ENCODE data around the gene UBE2L5. TPM values are rescaled to one million over a fixed set of nuclear protein-coding genes. Genes with fewer than 3 reads are reported as not detected.

Gene UBE2L5
- total RNA-seq, 4 donors from 2014 or later: 0.66 to 0.75 TPM; not detected in 2

- TF ChIP-seq, protein P1, sequence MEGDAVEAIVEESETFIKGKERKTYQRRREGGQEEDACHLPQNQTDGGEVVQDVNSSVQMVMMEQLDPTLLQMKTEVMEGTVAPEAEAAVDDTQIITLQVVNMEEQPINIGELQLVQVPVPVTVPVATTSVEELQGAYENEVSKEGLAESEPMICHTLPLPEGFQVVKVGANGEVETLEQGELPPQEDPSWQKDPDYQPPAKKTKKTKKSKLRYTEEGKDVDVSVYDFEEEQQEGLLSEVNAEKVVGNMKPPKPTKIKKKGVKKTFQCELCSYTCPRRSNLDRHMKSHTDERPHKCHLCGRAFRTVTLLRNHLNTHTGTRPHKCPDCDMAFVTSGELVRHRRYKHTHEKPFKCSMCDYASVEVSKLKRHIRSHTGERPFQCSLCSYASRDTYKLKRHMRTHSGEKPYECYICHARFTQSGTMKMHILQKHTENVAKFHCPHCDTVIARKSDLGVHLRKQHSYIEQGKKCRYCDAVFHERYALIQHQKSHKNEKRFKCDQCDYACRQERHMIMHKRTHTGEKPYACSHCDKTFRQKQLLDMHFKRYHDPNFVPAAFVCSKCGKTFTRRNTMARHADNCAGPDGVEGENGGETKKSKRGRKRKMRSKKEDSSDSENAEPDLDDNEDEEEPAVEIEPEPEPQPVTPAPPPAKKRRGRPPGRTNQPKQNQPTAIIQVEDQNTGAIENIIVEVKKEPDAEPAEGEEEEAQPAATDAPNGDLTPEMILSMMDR (IDR thresholded peaks at IDR 0.05; ENCODE audit: low read depth): no peak
Measured at GRCh38 chr13:30408319-30409101, 13.8 kb upstream of the UBE2L5 start.

DNA sequence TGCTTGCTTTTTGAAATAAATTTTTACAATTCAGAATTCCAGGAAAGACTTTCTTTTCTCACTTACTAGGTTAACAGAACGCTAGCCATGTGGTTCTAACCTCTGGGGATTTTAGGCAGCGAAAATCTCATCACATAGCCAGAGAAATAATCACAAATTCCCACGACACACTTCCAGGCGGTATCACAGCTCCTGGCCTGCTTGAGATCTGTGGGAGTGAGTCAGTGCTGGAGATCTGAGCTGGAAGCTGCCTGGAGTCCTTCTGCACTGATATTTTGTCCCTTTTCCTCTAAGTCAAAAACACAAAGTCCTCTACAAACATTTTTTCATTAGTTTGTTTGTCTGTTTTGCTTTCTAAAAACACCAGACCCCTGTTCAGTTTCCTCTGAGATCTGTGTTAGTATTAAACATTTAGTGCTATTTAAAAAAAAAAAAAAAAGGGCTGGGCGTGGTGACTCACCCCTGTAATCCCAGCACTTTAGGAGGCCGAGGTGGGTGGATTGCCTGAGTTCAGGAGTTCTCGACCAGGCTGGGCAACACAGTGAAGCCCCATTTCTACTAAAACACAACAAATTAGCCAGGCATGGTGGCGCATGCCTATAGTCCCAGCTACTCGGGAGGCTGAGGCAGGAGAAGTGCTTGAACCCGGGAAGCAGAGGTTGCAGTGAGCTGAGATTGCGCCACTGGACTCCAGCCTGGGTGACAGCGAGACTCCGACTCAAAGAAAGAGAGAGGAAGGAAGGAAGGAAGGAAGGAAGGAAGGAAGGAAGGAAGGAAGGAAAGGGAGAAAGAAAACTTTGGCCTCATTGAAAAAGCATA is 12.2 kb upstream of the UBE2L5 start:
- TF ChIP-seq, protein P1 (IDR thresholded peaks at IDR 0.05; ENCODE audit: low read depth): no peak

DNA sequence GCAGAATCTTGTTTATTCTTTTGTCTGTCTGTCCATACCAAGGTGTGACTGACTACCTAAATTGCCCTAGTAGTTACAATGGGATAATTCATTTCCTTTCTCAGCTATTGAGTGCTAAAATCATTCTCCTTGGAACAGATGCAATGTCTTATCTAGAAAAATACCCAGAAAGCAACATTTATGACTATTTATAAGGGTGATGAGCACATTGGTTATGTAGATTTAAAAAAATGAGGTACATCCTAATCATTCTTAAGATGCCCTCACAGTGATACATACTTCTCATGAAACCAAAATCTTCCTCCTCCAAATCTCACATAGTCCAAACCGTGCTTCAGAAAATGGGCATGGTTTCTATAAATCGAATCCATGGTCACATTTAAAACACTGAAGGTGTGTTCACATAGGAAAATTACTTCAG is 11.6 kb upstream of the UBE2L5 start:
- TF ChIP-seq, protein P1 (IDR thresholded peaks at IDR 0.05; ENCODE audit: low read depth): no peak

DNA sequence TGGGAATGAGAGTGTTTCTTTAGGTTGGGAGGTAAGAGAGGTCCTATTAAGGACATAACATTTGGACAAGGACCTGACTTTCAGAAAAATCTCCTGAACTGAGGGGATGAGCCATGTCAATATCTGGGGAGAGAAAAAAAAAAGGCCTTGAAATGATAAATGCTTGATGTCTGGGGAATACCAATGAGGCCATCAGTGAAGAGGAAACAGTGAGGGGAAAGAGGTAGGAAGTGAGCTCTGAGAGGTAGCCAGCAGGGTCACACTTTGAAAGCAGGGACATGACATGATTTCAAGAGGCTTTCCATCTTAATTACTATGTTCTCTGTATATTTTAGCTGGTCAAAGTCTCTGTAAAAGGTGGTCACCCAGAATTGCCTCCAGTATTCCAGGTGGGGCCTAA is 9.9 kb upstream of the UBE2L5 start:
- TF ChIP-seq, protein P1 (IDR thresholded peaks at IDR 0.05; ENCODE audit: low read depth): no peak

GRCh38 chr13:30413842-30414241 is 8.5 kb upstream of the UBE2L5 start:
- TF ChIP-seq, protein P1 (IDR thresholded peaks at IDR 0.05; ENCODE audit: low read depth): no peak

- TF ChIP-seq, protein P1 (IDR thresholded peaks at IDR 0.05; ENCODE audit: low read depth): no peak
Measured at GRCh38 chr13:30415430-30416030, 6.8 kb upstream of the UBE2L5 start.

DNA sequence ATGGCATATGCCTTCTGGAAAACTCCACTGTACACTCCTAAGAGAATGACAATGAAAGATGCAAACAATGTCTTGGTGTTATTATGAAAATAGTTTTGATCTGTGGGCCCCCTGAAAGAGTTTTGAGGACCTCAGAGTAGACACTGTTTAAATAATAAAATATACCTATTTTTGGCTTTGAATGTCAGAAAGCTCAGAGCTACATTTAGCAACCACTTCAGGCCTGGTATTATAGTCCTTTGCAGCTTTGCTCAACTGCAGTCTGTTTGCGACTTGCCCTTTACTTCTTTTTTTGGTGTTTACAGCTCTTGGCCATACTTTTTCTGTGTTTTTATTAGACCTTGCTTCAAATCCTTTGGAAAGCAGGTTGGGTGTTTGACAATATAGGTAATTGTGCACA is 5.8 kb upstream of the UBE2L5 start:
- TF ChIP-seq, protein P1 (IDR thresholded peaks at IDR 0.05; ENCODE audit: low read depth): no peak

Measured in subcutaneous adipose tissue (tissue), 4 donors.